ENCODE results near the gene ANTXRL.
"Not testable (repeated sequence)": the region's sequence is repeated elsewhere in the genome, so short reads cannot be mapped to it uniquely, and the experiment has no call there.

Gene ANTXRL

GRCh38 chr10:46286991-46287693 is at the start of gene ANTXRL:
TSS of gene ANTXRL (plus strand) at chr10:46286997. CDS start at chr10:46287263, 266 bp downstream.
- DNase-seq = no peak

- DNase-seq = no peak
Observed at GRCh38 chr10:46237815-46238510, 48.8 kb upstream of the ANTXRL start.

GRCh38 chr10:46239247-46239646 is 47.5 kb upstream of the ANTXRL start:
- no peak for DNase-seq

- no peak for DNase-seq
Observed at GRCh38 chr10:46239993-46240683, 46.7 kb upstream of the ANTXRL start.

GRCh38 chr10:46240684-46241565 is 45.9 kb upstream of the ANTXRL start:
- no peak for DNase-seq

GRCh38 chr10:46245381-46245900 is 41.4 kb upstream of the ANTXRL start:
- no peak for DNase-seq

- DNase-seq = not testable (repeated sequence)
Observed at GRCh38 chr10:46246400-46247180, 40.2 kb upstream of the ANTXRL start.

- no peak for DNase-seq
Observed at GRCh38 chr10:46247181-46247475, 39.7 kb upstream of the ANTXRL start.

GRCh38 chr10:46247808-46248569 is 38.8 kb upstream of the ANTXRL start:
- DNase-seq = no peak

GRCh38 chr10:46248651-46249146 is 38.1 kb upstream of the ANTXRL start:
- no peak for DNase-seq

GRCh38 chr10:46249617-46250344 is 37.0 kb upstream of the ANTXRL start:
- DNase-seq = not testable (repeated sequence)

GRCh38 chr10:46250481-46250880 is 36.3 kb upstream of the ANTXRL start:
- no peak for DNase-seq

- DNase-seq = no peak
Observed at GRCh38 chr10:46250898-46251856, 35.6 kb upstream of the ANTXRL start.

GRCh38 chr10:46251857-46252847 is 34.6 kb upstream of the ANTXRL start:
- no peak for DNase-seq

- DNase-seq = no peak
Observed at GRCh38 chr10:46253076-46254006, 33.5 kb upstream of the ANTXRL start.

- no peak for DNase-seq
Observed at GRCh38 chr10:46254007-46254383, 32.8 kb upstream of the ANTXRL start.

- no peak for DNase-seq
Observed at GRCh38 chr10:46254467-46254866, 32.3 kb upstream of the ANTXRL start.
